ENCODE results near the gene ADPRH. TPM values are rescaled to one million over a fixed set of nuclear protein-coding genes. Genes with fewer than 3 reads are reported as not detected.

The ADPRH gene
- polyA plus RNA-seq, 1 experiment = 0.36 TPM

- no peak for DNase-seq (ENCODE audit: low read depth, low spot score)
- Histone ChIP-seq H3K9me3 (ENCODE audit: control insufficient read depth, insufficient read depth, low read length) (no peaks in the 10 kb centered on the region), H3K4me3 (ENCODE audit: low read depth, low read length) (no peak overlapping the region), H3K27me3 (ENCODE audit: control insufficient read depth, insufficient read depth, low read length) (peaks cover 8% of the 10 kb centered on the region), H3K27ac (ENCODE audit: low read depth, low read length) (no peak overlapping the region)
- no peak for TF ChIP-seq CTCF (IDR thresholded peaks at IDR 0.05; ENCODE audit: low read depth, low read length)
- ChIA-PET CTCF (no interaction called here), POLR2A (interaction anchor here (0.6 kb wide), 1 partner anchor 497 kb away, joined by 9 read pairs; no protein-coding TSS in a partner anchor)
Measured at GRCh38 chr3:119599558-119600174, 20.4 kb downstream of the ADPRH start.

- H3K27me3 ChIP-seq (ENCODE audit: control insufficient read depth, insufficient read depth, low read length) = peaks cover 8% of the 10 kb centered on the region
- POLR2A ChIA-PET = no interaction called here
- no peaks in the 10 kb centered on the region for H3K9me3 ChIP-seq (ENCODE audit: control insufficient read depth, insufficient read depth, low read length)
- H3K4me3 ChIP-seq (ENCODE audit: low read depth, low read length) = no peak overlapping the region
- peak; percentile 19; the same call in 1 of the 2 replicates for TF ChIP-seq CTCF (IDR thresholded peaks at IDR 0.05; ENCODE audit: low read depth, low read length)
- DNase-seq (ENCODE audit: low read depth, low spot score) = no peak
- CTCF ChIA-PET = interaction anchor here (0.8 kb wide), 1 partner anchor 80 kb away, joined by 3 read pairs; no protein-coding TSS in a partner anchor
- H3K27ac ChIP-seq (ENCODE audit: low read depth, low read length) = no peak overlapping the region
Measured at GRCh38 chr3:119600732-119601131, 21.4 kb downstream of the ADPRH start.

GRCh38 chr3:119601154-119601553 is 21.9 kb downstream of the ADPRH start:
- no peaks in the 10 kb centered on the region for H3K9me3 ChIP-seq (ENCODE audit: control insufficient read depth, insufficient read depth, low read length)
- ChIA-PET CTCF (no interaction called here), POLR2A (no interaction called here)
- H3K27me3 ChIP-seq (ENCODE audit: control insufficient read depth, insufficient read depth, low read length) = peaks cover 8% of the 10 kb centered on the region
- H3K27ac ChIP-seq (ENCODE audit: low read depth, low read length) = no peak overlapping the region
- no peak for TF ChIP-seq CTCF (IDR thresholded peaks at IDR 0.05; ENCODE audit: low read depth, low read length)
- H3K4me3 ChIP-seq (ENCODE audit: low read depth, low read length) = no peak overlapping the region
- no peak for DNase-seq (ENCODE audit: low read depth, low spot score)

GRCh38 chr3:119602676-119603075 is 23.4 kb downstream of the ADPRH start:
- Histone ChIP-seq H3K27me3 (ENCODE audit: control insufficient read depth, insufficient read depth, low read length) (peaks cover 13% of the 10 kb centered on the region), H3K27ac (ENCODE audit: low read depth, low read length) (no peak overlapping the region), H3K9me3 (ENCODE audit: control insufficient read depth, insufficient read depth, low read length) (no peaks in the 10 kb centered on the region), H3K4me3 (ENCODE audit: low read depth, low read length) (no peak overlapping the region)
- CTCF ChIA-PET = interaction anchor here (0.7 kb wide), 1 partner anchor 9 kb away, joined by 3 read pairs; no protein-coding TSS in a partner anchor
- TF ChIP-seq CTCF (IDR thresholded peaks at IDR 0.05; ENCODE audit: low read depth, low read length) = no peak
- DNase-seq (ENCODE audit: low read depth, low spot score) = no peak
- POLR2A ChIA-PET = no interaction called here

GRCh38 chr3:119604878-119605277 is 25.6 kb downstream of the ADPRH start:
- peaks cover 14% of the 10 kb centered on the region for H3K27me3 ChIP-seq (ENCODE audit: control insufficient read depth, insufficient read depth, low read length)
- no peak for TF ChIP-seq CTCF (IDR thresholded peaks at IDR 0.05; ENCODE audit: low read depth, low read length)
- ChIA-PET POLR2A (no interaction called here), CTCF (no interaction called here)
- no peaks in the 10 kb centered on the region for H3K9me3 ChIP-seq (ENCODE audit: control insufficient read depth, insufficient read depth, low read length)
- DNase-seq (ENCODE audit: low read depth, low spot score) = no peak
- no peak overlapping the region for H3K27ac ChIP-seq (ENCODE audit: low read depth, low read length)
- H3K4me3 ChIP-seq (ENCODE audit: low read depth, low read length) = no peak overlapping the region
